PFSK-1 (cell line): Measurements from ENCODE around the gene DYNC2H1.

Experiments
- POLR2AphosphoS5 ChIP-seq: IDR thresholded peaks from 2 replicates; pipeline ENCODE4 v1.6.1; 2012; ENCODE audit warnings: low read depth, mild to moderate bottlenecking, control low read depth, low read length, moderate library complexity
- REST ChIP-seq, 2 experiments: IDR thresholded peaks; 2 replicates each; pipeline versions ENCODE4 v1.6.1 to v1.8.0; 2011 to 2012; ENCODE audit warnings: low read depth in 2 of 2, low read length in 2 of 2, control low read depth in 1 of 2, inconsistent platforms in 1 of 2, mild to moderate bottlenecking in 1 of 2, moderate library complexity in 1 of 2; ENCODE audit not compliant: insufficient read depth in 1 of 2
- SIN3A ChIP-seq: IDR thresholded peaks from 2 replicates; pipeline ENCODE4 v1.6.1; 2012; ENCODE audit warnings: mild to moderate bottlenecking, low read length, moderate library complexity, borderline replicate concordance; ENCODE audit not compliant: insufficient read depth

DNA sequence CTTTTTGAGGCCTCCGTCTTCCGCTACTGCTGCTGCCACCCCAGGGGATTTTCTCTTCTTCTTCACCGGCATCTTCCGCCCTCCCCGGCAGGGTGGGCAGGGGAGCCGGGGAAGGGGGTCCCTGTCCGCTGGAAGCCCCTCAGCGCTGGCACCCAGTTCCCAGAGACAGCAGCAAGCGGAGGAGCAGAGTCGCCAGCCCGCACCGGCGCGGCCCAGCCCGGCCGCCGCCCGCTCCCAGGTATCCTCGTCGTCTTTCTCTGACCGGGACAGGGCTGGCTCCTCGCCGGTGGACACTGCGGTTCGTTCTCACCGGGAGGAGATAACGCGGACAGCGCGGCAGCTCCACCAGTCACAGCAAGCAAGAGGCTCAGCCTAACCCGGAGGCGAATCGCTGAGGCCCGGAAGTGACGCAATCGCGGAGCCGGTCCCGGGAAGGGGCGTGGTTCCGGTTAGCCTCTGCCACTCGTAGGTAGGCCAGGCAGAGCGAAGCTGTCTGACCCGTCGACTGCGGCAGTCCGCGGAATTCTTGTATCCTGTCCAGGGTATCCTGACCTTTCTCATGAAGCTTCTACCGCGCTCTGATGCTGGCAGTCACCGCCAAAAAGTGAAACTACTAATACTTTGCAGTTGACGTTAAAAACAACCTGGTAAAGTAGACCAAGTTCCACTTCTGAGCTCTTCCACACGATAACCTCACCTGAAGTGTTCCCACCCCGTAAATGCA is 17.3 kb upstream of the DYNC2H1 start, which contains the start of gene DCUN1D5:
- peak; percentile 35 to 49; a peak in 1 of 4 replicates for TF ChIP-seq REST (IDR thresholded peaks at IDR 0.05; ENCODE audit: insufficient read depth in 1 of 2, low read depth in 2 of 2, low read length in 2 of 2)
- TF ChIP-seq SIN3A, result no peak
- peak; percentile 92 for TF ChIP-seq POLR2AphosphoS5
